Osteoblast (primary cell): Measurements from ENCODE around the gene RTTN. TPM values are rescaled to one million over a fixed set of nuclear protein-coding genes. Genes with fewer than 3 reads are reported as not detected.

Experiments
- DNase-seq: peaks from one replicate; pipeline ENCODE4 v3.0.0; 2011; ENCODE audit warnings: low spot score, mixed read lengths; ENCODE audit not compliant: insufficient read length; ENCODE audit errors: missing footprints
- H2AFZ ChIP-seq: 2 replicates; pipeline ENCODE4 v1.6.0; 2011; ENCODE audit warnings: mild to moderate bottlenecking, low read length
- H3K27ac ChIP-seq: 2 replicates; pipeline ENCODE4 v1.5.1; 2011; ENCODE audit warnings: mild to moderate bottlenecking, low read depth, low read length, moderate library complexity
- H3K27me3 ChIP-seq: 2 replicates; pipeline ENCODE4 v1.6.0; 2012; ENCODE audit warnings: mild to moderate bottlenecking, control low read depth, inconsistent platforms, low read length, moderate library complexity; ENCODE audit not compliant: insufficient read depth
- H3K36me3 ChIP-seq: 2 replicates; pipeline ENCODE4 v1.5.1; 2011; ENCODE audit warnings: mild to moderate bottlenecking, low read length, control low read depth, moderate library complexity; ENCODE audit not compliant: insufficient read depth
- H3K4me1 ChIP-seq: 2 replicates; pipeline ENCODE4 v1.5.1; 2011; ENCODE audit warnings: mild to moderate bottlenecking, low read length, control low read depth, moderate library complexity; ENCODE audit not compliant: insufficient read depth
- H3K4me2 ChIP-seq: 2 replicates; pipeline ENCODE4 v1.6.0; 2011; ENCODE audit warnings: mild to moderate bottlenecking, low read length; ENCODE audit not compliant: insufficient read depth
- H3K4me3 ChIP-seq: fragments of 200-600 bp; sonication (generic); 3 replicates; pipeline ENCODE4 v1.5.1; 2012; ENCODE audit warnings: mild to moderate bottlenecking, low read length, inconsistent platforms; ENCODE audit not compliant: insufficient read depth
- H3K79me2 ChIP-seq: 2 replicates; pipeline ENCODE4 v1.6.0; 2012; ENCODE audit warnings: mild to moderate bottlenecking, low read length, control low read depth, inconsistent platforms; ENCODE audit not compliant: insufficient read depth
- H3K9me3 ChIP-seq: 2 replicates; pipeline ENCODE4 v1.5.1; 2011; ENCODE audit warnings: low read depth, low read length, control low read depth
- H4K20me1 ChIP-seq: 2 replicates; pipeline ENCODE4 v1.6.0; 2012; ENCODE audit warnings: mild to moderate bottlenecking, low read length, control low read depth; ENCODE audit not compliant: insufficient read depth
- CTCF ChIP-seq: IDR thresholded peaks from 2 replicates; pipeline ENCODE4 v1.5.1; 2011; ENCODE audit warnings: mild to moderate bottlenecking, low read depth, low read length, moderate library complexity; ENCODE audit errors: extremely low read depth
- total RNA-seq: library from RNA; depleted of rRNA; stranded (reverse); fragments of >200 nt; gene quantifications from 2 replicates; pipeline ENCODE4 v1.2.3, GENCODE V29; 2012

RTTN gene
- total RNA-seq, 1 donor, result 11.2 TPM

- no peak overlapping the region for H3K27ac ChIP-seq
- no peak overlapping the region for H3K4me2 ChIP-seq
These were observed 77.2 kb downstream of the RTTN start for GRCh38 chr18:70128271-70128670.

GRCh38 chr18:70127359-70127758 is 78.1 kb downstream of the RTTN start:
- no peak overlapping the region for H2AFZ ChIP-seq
- DNase-seq, result no peak
- TF ChIP-seq CTCF, result no peak

More at GRCh38 chr18:70128271-70128670, 77.2 kb downstream of the RTTN start:
- TF ChIP-seq CTCF, result no peak
- DNase-seq, result no peak
- Histone ChIP-seq H3K27me3 (no peaks in the 10 kb centered on the region), H4K20me1 (no peaks in the 10 kb centered on the region), H3K4me1 (peaks cover 9% of the 10 kb centered on the region), H2AFZ (no peak overlapping the region), H3K4me3 (no peak overlapping the region), H3K9me3 (no peaks in the 10 kb centered on the region), H3K36me3 (no peaks in the 10 kb centered on the region), H3K79me2 (no peaks in the 10 kb centered on the region)

GRCh38 chr18:70126832-70127231 is 78.7 kb downstream of the RTTN start:
- no peaks in the 10 kb centered on the region for H4K20me1 ChIP-seq
- no peak overlapping the region for H2AFZ ChIP-seq
- H3K36me3 ChIP-seq, result no peaks in the 10 kb centered on the region
- no peak overlapping the region for H3K4me2 ChIP-seq
- H3K4me1 ChIP-seq, result no peaks in the 10 kb centered on the region
- no peak for DNase-seq
- no peak for TF ChIP-seq CTCF
- no peaks in the 10 kb centered on the region for H3K79me2 ChIP-seq
- H3K27ac ChIP-seq, result no peak overlapping the region
- H3K27me3 ChIP-seq, result no peaks in the 10 kb centered on the region
- H3K9me3 ChIP-seq, result no peaks in the 10 kb centered on the region
- H3K4me3 ChIP-seq, result no peak overlapping the region

More at GRCh38 chr18:70127359-70127758, 78.1 kb downstream of the RTTN start:
- H3K4me1 ChIP-seq, result peaks cover 1% of the 10 kb centered on the region
- H4K20me1 ChIP-seq, result no peaks in the 10 kb centered on the region
- no peak overlapping the region for H3K4me3 ChIP-seq
- no peaks in the 10 kb centered on the region for H3K9me3 ChIP-seq
- no peaks in the 10 kb centered on the region for H3K36me3 ChIP-seq
- no peak overlapping the region for H3K27ac ChIP-seq
- H3K4me2 ChIP-seq, result no peak overlapping the region
- H3K79me2 ChIP-seq, result no peaks in the 10 kb centered on the region
- no peaks in the 10 kb centered on the region for H3K27me3 ChIP-seq

- Histone ChIP-seq H3K4me2 (no peak overlapping the region), H2AFZ (no peak overlapping the region), H4K20me1 (no peaks in the 10 kb centered on the region), H3K79me2 (no peaks in the 10 kb centered on the region), H3K4me3 (no peak overlapping the region), H3K36me3 (no peaks in the 10 kb centered on the region), H3K27ac (no peak overlapping the region), H3K9me3 (no peaks in the 10 kb centered on the region), H3K27me3 (no peaks in the 10 kb centered on the region), H3K4me1 (no peaks in the 10 kb centered on the region)
- TF ChIP-seq CTCF, result no peak
- no peak for DNase-seq
These were observed 81.3 kb downstream of the RTTN start for GRCh38 chr18:70124139-70124538.
